Measurements from ENCODE around the gene SETDB1.
A peak's percentile ranks its signal among the peaks of the same experiment; 100 is the strongest.

SETDB1 gene

GRCh38 chr1:150965605-150966004, 39.4 kb downstream of the SETDB1 start:
- no peak for DNase-seq (ENCODE audit: insufficient read length, low spot score)
- TF ChIP-seq SPI1 (IDR thresholded peaks at IDR 0.05; ENCODE audit: low read depth, low read length) (no peak), POU2F2 (IDR thresholded peaks at IDR 0.05; ENCODE audit: low read depth, low read length) (no peak), POLR2A (IDR thresholded peaks at IDR 0.05; ENCODE audit: low read depth, low read length) (no peak), TAF1 (IDR thresholded peaks at IDR 0.05; ENCODE audit: low read depth, low read length) (no peak), PAX5 (IDR thresholded peaks at IDR 0.05; ENCODE audit: insufficient read depth, low read length, severe bottlenecking) (no peak), POLR2AphosphoS5 (IDR thresholded peaks at IDR 0.05; ENCODE audit: low read depth, low read length) (no peak)
- FAIRE-seq, result no peak

DNA sequence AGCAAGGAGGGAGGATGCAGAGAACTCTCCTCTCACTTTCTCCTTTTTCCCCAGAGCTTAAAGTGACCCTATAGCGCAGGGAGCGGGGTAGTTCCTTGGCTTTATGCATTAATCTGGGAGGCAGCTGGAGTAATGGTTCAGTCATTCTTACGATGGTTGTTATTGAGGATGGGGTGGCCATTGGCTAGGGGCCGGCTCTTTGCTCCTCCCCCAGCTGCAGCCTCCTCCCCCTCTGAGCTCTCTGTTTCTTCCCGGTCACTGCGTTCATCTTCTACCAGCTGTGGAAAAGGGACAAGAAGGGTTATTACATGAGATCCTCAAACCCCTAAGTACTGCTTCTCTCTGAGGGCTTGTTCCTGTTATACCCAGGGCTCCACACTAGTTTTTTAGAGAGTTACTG, 39.8 kb downstream of the SETDB1 start:
- TF ChIP-seq SPI1 (IDR thresholded peaks at IDR 0.05; ENCODE audit: low read depth, low read length), result no peak
- no peak for TF ChIP-seq POLR2AphosphoS5 (IDR thresholded peaks at IDR 0.05; ENCODE audit: low read depth, low read length)
- no peak for TF ChIP-seq TAF1 (IDR thresholded peaks at IDR 0.05; ENCODE audit: low read depth, low read length)
- TF ChIP-seq POLR2A (IDR thresholded peaks at IDR 0.05; ENCODE audit: low read depth, low read length), result no peak
- no peak for TF ChIP-seq POU2F2 (IDR thresholded peaks at IDR 0.05; ENCODE audit: low read depth, low read length)
- TF ChIP-seq PAX5 (IDR thresholded peaks at IDR 0.05; ENCODE audit: insufficient read depth, low read length, severe bottlenecking), result no peak
- FAIRE-seq, result no peak
- DNase-seq (ENCODE audit: insufficient read length, low spot score), result no peak

- FAIRE-seq, result no peak
- TF ChIP-seq SPI1 (IDR thresholded peaks at IDR 0.05; ENCODE audit: low read depth, low read length) (no peak), POLR2AphosphoS5 (IDR thresholded peaks at IDR 0.05; ENCODE audit: low read depth, low read length) (no peak), POLR2A (IDR thresholded peaks at IDR 0.05; ENCODE audit: low read depth, low read length) (no peak), PAX5 (IDR thresholded peaks at IDR 0.05; ENCODE audit: insufficient read depth, low read length, severe bottlenecking) (no peak), POU2F2 (IDR thresholded peaks at IDR 0.05; ENCODE audit: low read depth, low read length) (no peak), TAF1 (IDR thresholded peaks at IDR 0.05; ENCODE audit: low read depth, low read length) (no peak)
Measured at GRCh38 chr1:150967936-150968335, 41.8 kb downstream of the SETDB1 start.

DNA sequence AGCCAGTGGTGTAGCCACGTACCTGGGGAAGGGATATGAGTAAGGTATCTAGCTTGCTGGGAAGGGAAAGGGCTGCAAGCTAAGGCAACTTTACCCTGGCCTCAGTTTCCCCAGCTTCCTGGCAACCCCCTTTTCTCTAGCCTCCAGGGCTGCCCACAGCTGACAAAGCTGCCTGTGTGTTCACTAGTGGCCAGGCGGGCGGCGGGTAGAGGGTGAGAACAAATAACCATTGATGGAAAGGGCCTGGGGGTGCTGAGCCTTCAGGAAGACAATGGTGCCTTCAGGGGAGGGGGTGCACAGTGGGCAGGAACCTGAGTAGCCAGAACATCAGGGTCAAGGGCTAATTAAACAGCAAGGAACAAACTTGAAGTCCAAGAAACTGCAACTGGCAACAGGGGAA, 42.3 kb downstream of the SETDB1 start:
- DNase-seq (ENCODE audit: insufficient read length, low spot score) (no peak), FAIRE-seq (no peak)
- TF ChIP-seq POLR2A (IDR thresholded peaks at IDR 0.05; ENCODE audit: low read depth, low read length), result no peak

More at GRCh38 chr1:150967936-150968335, 41.8 kb downstream of the SETDB1 start:
- DNase-seq (ENCODE audit: insufficient read length, low spot score), result no peak

DNA sequence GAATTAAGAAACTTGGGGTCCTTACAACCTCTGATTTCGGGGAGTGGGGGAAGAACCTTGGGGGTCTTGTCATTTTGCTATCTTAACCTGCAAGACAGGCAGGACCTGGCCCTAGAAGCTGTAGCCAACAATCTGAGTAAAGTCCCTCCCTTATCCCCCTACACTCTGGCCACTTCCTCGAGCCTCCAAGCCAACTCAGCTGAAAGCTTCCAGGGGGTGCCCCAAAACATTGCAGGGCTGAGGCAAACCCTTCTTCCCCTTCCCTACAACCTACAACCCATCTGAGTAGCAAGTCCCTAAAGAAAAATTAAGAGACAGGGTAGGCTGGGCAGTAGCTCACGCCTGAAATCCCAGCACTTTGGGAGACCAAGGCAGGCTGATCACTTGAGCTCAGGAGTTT, 43.5 kb downstream of the SETDB1 start:
- FAIRE-seq (no peak), DNase-seq (ENCODE audit: insufficient read length, low spot score) (no peak)
- no peak for TF ChIP-seq PAX5 (IDR thresholded peaks at IDR 0.05; ENCODE audit: insufficient read depth, low read length, severe bottlenecking)
- no peak for TF ChIP-seq POLR2AphosphoS5 (IDR thresholded peaks at IDR 0.05; ENCODE audit: low read depth, low read length)
- TF ChIP-seq TAF1 (IDR thresholded peaks at IDR 0.05; ENCODE audit: low read depth, low read length), result no peak
- no peak for TF ChIP-seq POU2F2 (IDR thresholded peaks at IDR 0.05; ENCODE audit: low read depth, low read length)
- no peak for TF ChIP-seq POLR2A (IDR thresholded peaks at IDR 0.05; ENCODE audit: low read depth, low read length)
- no peak for TF ChIP-seq SPI1 (IDR thresholded peaks at IDR 0.05; ENCODE audit: low read depth, low read length)

- TF ChIP-seq POLR2A (IDR thresholded peaks at IDR 0.05; ENCODE audit: low read depth, low read length), result no peak
- TF ChIP-seq SPI1 (IDR thresholded peaks at IDR 0.05; ENCODE audit: low read depth, low read length), result no peak
- TF ChIP-seq POLR2AphosphoS5 (IDR thresholded peaks at IDR 0.05; ENCODE audit: low read depth, low read length), result no peak
- FAIRE-seq (no peak), DNase-seq (ENCODE audit: insufficient read length, low spot score) (no peak)
Measured at GRCh38 chr1:150970808-150971582, 44.8 kb downstream of the SETDB1 start.

- TF ChIP-seq POLR2A (IDR thresholded peaks at IDR 0.05; ENCODE audit: low read depth, low read length), result no peak
- no peak for TF ChIP-seq SPI1 (IDR thresholded peaks at IDR 0.05; ENCODE audit: low read depth, low read length)
- TF ChIP-seq POU2F2 (IDR thresholded peaks at IDR 0.05; ENCODE audit: low read depth, low read length), result no peak
- no peak for TF ChIP-seq TAF1 (IDR thresholded peaks at IDR 0.05; ENCODE audit: low read depth, low read length)
- no peak for TF ChIP-seq PAX5 (IDR thresholded peaks at IDR 0.05; ENCODE audit: insufficient read depth, low read length, severe bottlenecking)
- TF ChIP-seq POLR2AphosphoS5 (IDR thresholded peaks at IDR 0.05; ENCODE audit: low read depth, low read length), result no peak
- no peak for FAIRE-seq
- no peak for DNase-seq (ENCODE audit: insufficient read length, low spot score)
Measured at GRCh38 chr1:150971583-150972416, 45.6 kb downstream of the SETDB1 start.

- FAIRE-seq (no peak), DNase-seq (ENCODE audit: insufficient read length, low spot score) (no peak)
- TF ChIP-seq TAF1 (IDR thresholded peaks at IDR 0.05; ENCODE audit: low read depth, low read length) (no peak), POLR2AphosphoS5 (IDR thresholded peaks at IDR 0.05; ENCODE audit: low read depth, low read length) (no peak), PAX5 (IDR thresholded peaks at IDR 0.05; ENCODE audit: insufficient read depth, low read length, severe bottlenecking) (no peak), POU2F2 (IDR thresholded peaks at IDR 0.05; ENCODE audit: low read depth, low read length) (no peak), SPI1 (IDR thresholded peaks at IDR 0.05; ENCODE audit: low read depth, low read length) (no peak), POLR2A (IDR thresholded peaks at IDR 0.05; ENCODE audit: low read depth, low read length) (no peak)
Measured at GRCh38 chr1:150972417-150972940, 46.3 kb downstream of the SETDB1 start.

- FAIRE-seq (no peak), DNase-seq (ENCODE audit: insufficient read length, low spot score) (peak; percentile 22)
- TF ChIP-seq TAF1 (IDR thresholded peaks at IDR 0.05; ENCODE audit: low read depth, low read length) (no peak), PAX5 (IDR thresholded peaks at IDR 0.05; ENCODE audit: insufficient read depth, low read length, severe bottlenecking) (no peak), POLR2A (IDR thresholded peaks at IDR 0.05; ENCODE audit: low read depth, low read length) (no peak), POLR2AphosphoS5 (IDR thresholded peaks at IDR 0.05; ENCODE audit: low read depth, low read length) (no peak)
Measured at GRCh38 chr1:150973258-150973835, 47.2 kb downstream of the SETDB1 start.

Measured in GM12891 (cell line).